HEK293 (cell line): Measurements from ENCODE around the gene SH3BP5.

Source experiments
- BCL11A ChIP-seq: fragments of 450-650 bp; formaldehyde crosslinking; IDR thresholded peaks from 2 replicates; pipeline ENCODE4 v1.5.1; 2016; ENCODE audit warnings: low read depth, missing biosample characterization, missing genetic modification characterization
- IKZF3 ChIP-seq: fragments of 450-650 bp; IDR thresholded peaks from 2 replicates; pipeline ENCODE4 v1.5.0; 2018; ENCODE audit warnings: missing biosample characterization, mild to moderate bottlenecking, missing genetic modification characterization, moderate library complexity
- KLF16 ChIP-seq: fragments of 450-650 bp; formaldehyde crosslinking; IDR thresholded peaks from 2 replicates; pipeline ENCODE4 v1.5.1; 2017; ENCODE audit warnings: missing biosample characterization, missing genetic modification characterization
- SCRT2 ChIP-seq: fragments of 450-650 bp; formaldehyde crosslinking; IDR thresholded peaks from 2 replicates; pipeline ENCODE4 v1.5.1; 2016; ENCODE audit warnings: missing biosample characterization, missing genetic modification characterization
- TCF7L2 ChIP-seq: IDR thresholded peaks from 2 replicates; pipeline ENCODE4 v1.6.1; 2011; ENCODE audit warnings: low read depth, mild to moderate bottlenecking, inconsistent platforms, low read length, moderate library complexity, borderline replicate concordance
- ZBTB1 ChIP-seq: fragments of 450-650 bp; formaldehyde crosslinking; IDR thresholded peaks from 2 replicates; pipeline ENCODE4 v1.5.1; 2016; ENCODE audit warnings: missing biosample characterization, missing genetic modification characterization
- ZBTB49 ChIP-seq: fragments of 450-650 bp; formaldehyde crosslinking; IDR thresholded peaks from 2 replicates; pipeline ENCODE4 v1.5.1; 2016; ENCODE audit warnings: missing biosample characterization, missing genetic modification characterization, low read depth
- ZEB2 ChIP-seq: fragments of 450-650 bp; formaldehyde crosslinking; IDR thresholded peaks from 2 replicates; pipeline ENCODE4 v1.5.1; 2016; ENCODE audit warnings: missing biosample characterization, missing genetic modification characterization
- ZFHX2 ChIP-seq: fragments of 450-650 bp; formaldehyde crosslinking; conservative IDR thresholded peaks from 2 replicates; pipeline ENCODE4 v1.5.1; 2016; ENCODE audit warnings: missing biosample characterization, missing genetic modification characterization
- ZIC2 ChIP-seq: fragments of 450-650 bp; formaldehyde crosslinking; IDR thresholded peaks from 2 replicates; pipeline ENCODE4 v1.5.1; 2016; ENCODE audit warnings: missing biosample characterization, missing genetic modification characterization
- ZNF140 ChIP-seq: fragments of 450-650 bp; formaldehyde crosslinking; IDR thresholded peaks from 2 replicates; pipeline ENCODE4 v1.5.1; 2016; ENCODE audit warnings: missing biosample characterization, missing genetic modification characterization
- ZNF174 ChIP-seq: fragments of 450-650 bp; formaldehyde crosslinking; IDR thresholded peaks from 2 replicates; pipeline ENCODE4 v1.5.0; 2017; ENCODE audit warnings: missing biosample characterization, mild to moderate bottlenecking, missing genetic modification characterization
- ZNF184 ChIP-seq: fragments of 450-650 bp; IDR thresholded peaks from 2 replicates; pipeline ENCODE4 v1.5.1; 2018; ENCODE audit warnings: missing biosample characterization, mild to moderate bottlenecking, missing genetic modification characterization
- ZNF214 ChIP-seq: fragments of 450-650 bp; formaldehyde crosslinking; IDR thresholded peaks from 2 replicates; pipeline ENCODE4 v1.5.1; 2017; ENCODE audit warnings: missing biosample characterization, mild to moderate bottlenecking, missing genetic modification characterization, borderline replicate concordance
- ZNF221 ChIP-seq: fragments of 450-650 bp; formaldehyde crosslinking; IDR thresholded peaks from 2 replicates; pipeline ENCODE4 v1.5.1; 2017; ENCODE audit warnings: missing biosample characterization, missing genetic modification characterization, borderline replicate concordance
- ZNF23 ChIP-seq: fragments of 450-650 bp; formaldehyde crosslinking; IDR thresholded peaks from 2 replicates; pipeline ENCODE4 v1.5.1; 2016; ENCODE audit warnings: missing biosample characterization, missing genetic modification characterization, borderline replicate concordance
- ZNF239 ChIP-seq: fragments of 450-650 bp; formaldehyde crosslinking; IDR thresholded peaks from 2 replicates; pipeline ENCODE4 v1.5.1; 2016; ENCODE audit warnings: missing biosample characterization, missing genetic modification characterization
- ZNF266 ChIP-seq: fragments of 450-650 bp; formaldehyde crosslinking; IDR thresholded peaks from 2 replicates; pipeline ENCODE4 v1.5.1; 2016; ENCODE audit warnings: missing biosample characterization, missing genetic modification characterization, low read depth
- ZNF280C ChIP-seq: fragments of 450-650 bp; formaldehyde crosslinking; IDR thresholded peaks from 2 replicates; pipeline ENCODE4 v1.5.1; 2016; ENCODE audit warnings: missing biosample characterization, missing genetic modification characterization
- ZNF280D ChIP-seq: fragments of 450-650 bp; formaldehyde crosslinking; IDR thresholded peaks from 2 replicates; pipeline ENCODE4 v1.5.1; 2016; ENCODE audit warnings: missing biosample characterization, missing genetic modification characterization
- ZNF302 ChIP-seq: fragments of 450-650 bp; formaldehyde crosslinking; IDR thresholded peaks from 2 replicates; pipeline ENCODE4 v1.5.1; 2016; ENCODE audit warnings: missing biosample characterization, missing genetic modification characterization, low read depth
- ZNF324 ChIP-seq: fragments of 450-650 bp; formaldehyde crosslinking; IDR thresholded peaks from 2 replicates; pipeline ENCODE4 v1.5.1; 2016; ENCODE audit warnings: missing biosample characterization, missing genetic modification characterization
- ZNF37A ChIP-seq: fragments of 450-650 bp; IDR thresholded peaks from 2 replicates; pipeline ENCODE4 v1.5.1; 2018; ENCODE audit warnings: missing biosample characterization, missing genetic modification characterization
- ZNF48 ChIP-seq: fragments of 450-650 bp; formaldehyde crosslinking; IDR thresholded peaks from 2 replicates; pipeline ENCODE4 v1.5.1; 2016; ENCODE audit warnings: missing biosample characterization, missing genetic modification characterization
- ZNF645 ChIP-seq: fragments of 450-650 bp; formaldehyde crosslinking; IDR thresholded peaks from 2 replicates; pipeline ENCODE4; 2016; ENCODE audit warnings: missing biosample characterization, missing genetic modification characterization
- ZNF658 ChIP-seq: fragments of 450-650 bp; formaldehyde crosslinking; IDR thresholded peaks from 2 replicates; pipeline ENCODE4; 2016; ENCODE audit warnings: missing biosample characterization, missing genetic modification characterization
- ZNF670 ChIP-seq: fragments of 450-650 bp; formaldehyde crosslinking; IDR thresholded peaks from 2 replicates; pipeline ENCODE4 v1.5.1; 2016; ENCODE audit warnings: missing biosample characterization, missing genetic modification characterization, low read depth
- ZNF677 ChIP-seq: fragments of 450-650 bp; IDR thresholded peaks from 2 replicates; pipeline ENCODE4 v1.5.0; 2018; ENCODE audit warnings: missing biosample characterization, mild to moderate bottlenecking, missing genetic modification characterization, moderate library complexity
- ZSCAN18 ChIP-seq: fragments of 450-650 bp; formaldehyde crosslinking; IDR thresholded peaks from 2 replicates; pipeline ENCODE4 v1.5.1; 2016; ENCODE audit warnings: missing biosample characterization, missing genetic modification characterization
- ZSCAN30 ChIP-seq: fragments of 450-650 bp; IDR thresholded peaks from 2 replicates; pipeline ENCODE4 v1.5.1; 2018; ENCODE audit warnings: missing biosample characterization, mild to moderate bottlenecking, missing genetic modification characterization, moderate library complexity

Gene SH3BP5

GRCh38 chr3:15269091-15269989, 63.0 kb downstream of the SH3BP5 start (continued):
- TF ChIP-seq ZNF37A (tag by site-specific recombination) (no peak), ZNF280C (tag by site-specific recombination) (no peak), ZSCAN30 (tag by site-specific recombination) (no peak), ZNF239 (tag by site-specific recombination) (no peak), SCRT2 (tag by site-specific recombination) (no peak; the same call in 1 of the 2 replicates), ZNF324 (tag by site-specific recombination) (no peak), ZNF184 (0 out of 2 replicates have a peak, but pooled peaks have one; percentile 40), ZNF302 (tag by site-specific recombination) (no peak), ZFHX2 (tag by site-specific recombination) (peak; percentile 47), ZNF645 (tag by site-specific recombination) (no peak), KLF16 (tag by site-specific recombination) (no peak), ZNF221 (tag by site-specific recombination) (no peak), ZIC2 (tag by site-specific recombination) (peak; percentile 76), ZNF140 (tag by site-specific recombination) (no peak), ZNF214 (no peak), ZNF280D (tag by site-specific recombination) (no peak), ZNF174 (tag by site-specific recombination) (no peak), ZSCAN18 (tag by site-specific recombination) (no peak), ZNF677 (tag by site-specific recombination) (no peak), ZNF670 (tag by site-specific recombination) (no peak), ZBTB1 (no peak), ZEB2 (tag by site-specific recombination) (peak; percentile 84), ZNF48 (tag by site-specific recombination) (no peak), ZNF266 (no peak), IKZF3 (tag by site-specific recombination) (no peak), TCF7L2 (no peak), ZNF658 (tag by site-specific recombination) (no peak), ZBTB49 (tag by site-specific recombination) (no peak), ZNF23 (no peak), BCL11A (tag by site-specific recombination) (no peak)
